Smooth muscle cell (in vitro differentiated cells): Measurements from ENCODE around the gene RBBP8NL. TPM values are rescaled to one million over a fixed set of nuclear protein-coding genes. Genes with fewer than 3 reads are reported as not detected.

ENCODE experiments used
- DNase-seq: peaks from one replicate; lab custom pipeline; 2025; ENCODE audit not compliant: unreplicated experiment; lab: John Stamatoyannopoulos, UW
- H2AFZ ChIP-seq: fragments of 200-600 bp; sonication (generic); 2 replicates; pipeline ENCODE4 v1.6.0; 2016; ENCODE audit warnings: antibody characterized with exemption, low read depth, mild to moderate bottlenecking
- H3F3A ChIP-seq: fragments of 200-600 bp; sonication (generic); 2 replicates; pipeline ENCODE4 v1.6.0; 2017; ENCODE audit warnings: antibody characterized with exemption, low read depth
- H3K27ac ChIP-seq: fragments of 200-600 bp; sonication (generic); 2 replicates; pipeline ENCODE4 v1.5.1; 2016; ENCODE audit warnings: low read depth, mild to moderate bottlenecking
- H3K27me3 ChIP-seq: fragments of 200-600 bp; sonication (generic); 2 replicates; pipeline ENCODE4 v1.6.1; 2016; ENCODE audit warnings: low read depth, mild to moderate bottlenecking
- H3K36me3 ChIP-seq: fragments of 200-600 bp; sonication (generic); 2 replicates; pipeline ENCODE4 v1.5.1; 2016; ENCODE audit warnings: low read depth
- H3K4me1 ChIP-seq: fragments of 200-600 bp; sonication (generic); 2 replicates; pipeline ENCODE4 v1.5.1; 2016; ENCODE audit warnings: low read depth
- H3K4me2 ChIP-seq: fragments of 200-600 bp; sonication (generic); 2 replicates; pipeline ENCODE4 v1.6.0; 2016; ENCODE audit warnings: mild to moderate bottlenecking
- H3K4me3 ChIP-seq: fragments of 200-600 bp; sonication (generic); 2 replicates; pipeline ENCODE4 v1.5.1; 2016; ENCODE audit warnings: mild to moderate bottlenecking
- H3K79me2 ChIP-seq: fragments of 200-600 bp; sonication (generic); 2 replicates; pipeline ENCODE4 v1.6.0; 2016; ENCODE audit warnings: low read depth, mild to moderate bottlenecking
- H3K9ac ChIP-seq: fragments of 200-600 bp; sonication (generic); 2 replicates; pipeline ENCODE4 v1.6.0; 2016; ENCODE audit warnings: low read depth
- H3K9me3 ChIP-seq: fragments of 200-600 bp; sonication (generic); replicated peaks from 2 replicates; pipeline ENCODE4 v1.5.1; 2016; ENCODE audit warnings: low read depth
- H4K20me1 ChIP-seq: fragments of 200-600 bp; sonication (generic); 2 replicates; pipeline ENCODE4 v1.6.0; 2016; ENCODE audit warnings: low read depth
- CTCF ChIP-seq: fragments of 200-600 bp; sonication (generic); IDR thresholded peaks from 2 replicates; pipeline ENCODE4 v1.5.1; 2017; ENCODE audit warnings: borderline replicate concordance, mild to moderate bottlenecking, antibody characterized with exemption; ENCODE audit not compliant: insufficient read depth, poor library complexity, severe bottlenecking
- WGBS: methylation state at CpG from one replicate; pipeline ENCODE4 v1.1.7; 2016; ENCODE audit warnings: low lambda C conversion rate; 5-methylcytosine and 5-hydroxymethylcytosine counted together
- polyA plus RNA-seq: library from polyadenylated mRNA; unstranded; fragments of >200 nt; fragmentation: Nextera tagmentation; extraction: Ambion mirVana; gene quantifications from 2 replicates; pipeline ENCODE4 v1.2.1, GENCODE V29; 2016
- total RNA-seq: library from RNA; depleted of rRNA; stranded (reverse); fragments of >200 nt; gene quantifications from 2 replicates; pipeline ENCODE4 v1.2.3, GENCODE V29; 2014

Gene RBBP8NL
- total and polyA plus RNA-seq, 2 experiments from 2014 or later = 0.40 TPM; not detected in 1

DNA sequence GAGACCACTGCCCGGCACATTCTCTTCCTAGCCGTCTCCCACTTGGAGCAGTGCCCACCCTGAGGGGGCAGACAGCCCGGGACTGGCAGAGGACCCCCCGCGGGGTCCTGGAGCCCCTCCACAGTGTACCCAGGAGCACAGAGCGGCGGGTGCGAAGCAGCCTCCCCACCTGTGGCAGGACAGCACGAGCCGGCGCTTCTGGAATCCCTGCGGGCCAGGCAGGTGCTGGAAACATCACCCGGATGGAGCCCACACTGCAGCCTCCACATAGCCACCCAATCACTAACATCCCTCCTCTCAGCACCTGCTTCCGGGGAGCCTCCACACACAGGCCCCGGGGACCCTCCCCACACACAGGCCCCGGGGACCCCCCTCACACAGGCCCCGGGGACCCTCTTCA lies 29.8 kb upstream of the RBBP8NL start:
- Histone ChIP-seq H3K9ac (no peak overlapping the region), H3K4me3 (no peak overlapping the region), H3F3A (no peaks in the 10 kb centered on the region), H2AFZ (no peak overlapping the region), H3K27me3 (no peaks in the 10 kb centered on the region), H3K79me2 (no peaks in the 10 kb centered on the region), H3K27ac (no peak overlapping the region), H3K4me1 (no peaks in the 10 kb centered on the region), H3K36me3 (no peaks in the 10 kb centered on the region), H4K20me1 (no peaks in the 10 kb centered on the region), H3K9me3 (no peaks in the 10 kb centered on the region), H3K4me2 (no peak overlapping the region)
- WGBS = 98% methylated on average over 16 of the region's 17 CpGs
- DNase-seq = no peak
- no peak for TF ChIP-seq CTCF

- TF ChIP-seq CTCF = no peak
- 89% methylated on average over 15 of the region's 15 CpGs for WGBS
Observed at GRCh38 chr20:62455929-62456328, 28.6 kb upstream of the RBBP8NL start.

DNA sequence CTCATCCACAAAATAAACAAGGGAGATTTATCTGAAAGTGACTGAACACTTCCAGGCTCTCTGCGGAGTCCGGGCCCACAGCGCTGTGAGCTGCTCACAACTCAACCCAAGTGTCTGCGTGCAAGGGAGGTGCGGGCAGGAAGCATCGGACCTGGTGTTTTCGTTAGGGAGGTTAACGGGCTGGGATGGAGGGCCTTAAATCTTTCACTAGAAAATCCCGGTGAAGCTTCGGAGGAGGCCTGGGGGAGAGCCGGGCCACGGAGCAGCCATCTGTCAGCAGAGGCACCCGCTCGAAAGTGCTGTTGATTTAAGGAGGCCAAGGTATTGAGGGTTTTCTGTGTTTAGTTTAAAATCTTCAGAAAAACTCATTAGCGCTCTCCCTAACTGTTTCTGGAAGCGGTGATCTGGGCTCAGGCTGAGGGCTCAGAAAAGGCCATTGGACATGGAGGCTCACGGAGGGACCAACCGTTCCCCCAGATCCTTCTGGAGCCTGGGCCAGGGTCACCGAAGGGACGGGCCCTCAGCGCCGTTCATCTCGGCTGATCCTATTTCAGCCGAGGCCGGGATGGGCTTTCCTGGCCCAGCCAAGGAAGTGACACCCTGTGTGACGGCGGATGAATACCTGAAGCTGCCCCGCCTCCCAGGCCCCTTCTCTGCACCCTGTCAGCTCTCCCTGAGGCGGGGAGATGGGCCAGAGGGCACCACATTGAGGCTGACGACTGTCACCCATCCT lies 27.7 kb upstream of the RBBP8NL start:
- Histone ChIP-seq H3K4me3 (no peak overlapping the region), H3K27ac (no peak overlapping the region), H3K36me3 (no peaks in the 10 kb centered on the region), H3K4me2 (no peak overlapping the region), H3K9me3 (no peaks in the 10 kb centered on the region), H2AFZ (peak overlapping the region; percentile 24), H3K9ac (no peak overlapping the region), H4K20me1 (no peaks in the 10 kb centered on the region), H3F3A (no peaks in the 10 kb centered on the region), H3K27me3 (no peaks in the 10 kb centered on the region), H3K4me1 (no peaks in the 10 kb centered on the region), H3K79me2 (no peaks in the 10 kb centered on the region)
- TF ChIP-seq CTCF = no peak
- DNase-seq = no peak
- WGBS = 54% methylated on average over 30 of the region's 30 CpGs

More at GRCh38 chr20:62455929-62456328, 28.6 kb upstream of the RBBP8NL start:
- H3K4me2 ChIP-seq = no peak overlapping the region
- H4K20me1 ChIP-seq = no peaks in the 10 kb centered on the region
- H2AFZ ChIP-seq = no peak overlapping the region
- H3K27me3 ChIP-seq = no peaks in the 10 kb centered on the region
- H3K79me2 ChIP-seq = no peaks in the 10 kb centered on the region
- no peak overlapping the region for H3K27ac ChIP-seq
- H3K4me1 ChIP-seq = no peaks in the 10 kb centered on the region
- no peaks in the 10 kb centered on the region for H3K9me3 ChIP-seq
- no peaks in the 10 kb centered on the region for H3K36me3 ChIP-seq
- no peak overlapping the region for H3K4me3 ChIP-seq
- H3K9ac ChIP-seq = no peak overlapping the region
- H3F3A ChIP-seq = no peaks in the 10 kb centered on the region
- no peak for DNase-seq
